H1 (cell line): Measurements from ENCODE around the gene PRKAR2B. TPM values are rescaled to one million over a fixed set of nuclear protein-coding genes. Genes with fewer than 3 reads are reported as not detected.

Experiments
- CTCF ChIA-PET: fragments of 300-600 bp; sonication (Branson Sonifier 250); formaldehyde crosslinking; loops from one replicate; lab custom pipeline; 2021; ENCODE audit not compliant: partially characterized antibody; lab: Charles Lee
- POLR2A ChIA-PET: fragments of 300-600 bp; sonication (Branson Sonifier 250); formaldehyde crosslinking; loops from one replicate; lab custom pipeline; 2021; ENCODE audit warnings: inconsistent platforms; ENCODE audit not compliant: partially characterized antibody; lab: Charles Lee
- DNase-seq, 2 experiments: peaks; one replicate each; pipeline versions ENCODE4 v3.0.0 to v3.0.0-alpha.2; 2010 to 2022; ENCODE audit warnings: low spot score in 2 of 2, low read depth in 1 of 2, mixed read lengths in 1 of 2
- FAIRE-seq: peaks from 2 replicates; lab custom pipeline; 2011; peaks lifted over from hg19 to GRCh38; lab: Jason Lieb, UNC
- H2AFZ ChIP-seq: 2 replicates; pipeline ENCODE4 v1.8.1; 2012; ENCODE audit warnings: low read length, inconsistent platforms
- H2AK5ac ChIP-seq: 2 replicates; pipeline ENCODE4 v1.6.1; 2013; ENCODE audit warnings: low read depth, low read length
- H2BK120ac ChIP-seq: replicated peaks from 2 replicates; pipeline ENCODE3; 2013; ENCODE audit warnings: low read depth, low read length, inconsistent platforms
- H2BK12ac ChIP-seq: 2 replicates; pipeline ENCODE4 v1.6.1; 2013; ENCODE audit warnings: low read depth, low read length
- H2BK15ac ChIP-seq: 2 replicates; pipeline ENCODE4 v1.6.1; 2013; ENCODE audit warnings: low read length
- H2BK20ac ChIP-seq: 2 replicates; pipeline ENCODE4 v1.6.1; 2013; ENCODE audit warnings: low read length
- H2BK5ac ChIP-seq: 2 replicates; pipeline ENCODE4 v1.6.1; 2013; ENCODE audit warnings: low read depth, low read length
- H3K14ac ChIP-seq: 2 replicates; pipeline ENCODE4 v1.6.1; 2013; ENCODE audit warnings: inconsistent platforms; ENCODE audit not compliant: insufficient read length
- H3K18ac ChIP-seq: 2 replicates; pipeline ENCODE4 v1.6.1; 2013; ENCODE audit warnings: low read length; ENCODE audit errors: extremely low read depth
- H3K23ac ChIP-seq: 2 replicates; pipeline ENCODE4 v1.6.1; 2013; ENCODE audit warnings: inconsistent platforms; ENCODE audit not compliant: insufficient read length
- H3K23me2 ChIP-seq: 2 replicates; pipeline ENCODE4 v1.6.1; 2013; ENCODE audit warnings: low read depth, low read length
- H3K27ac ChIP-seq: 2 replicates; pipeline ENCODE4 v1.6.1; 2011; ENCODE audit warnings: low read depth, low read length, inconsistent platforms
- H3K27me3 ChIP-seq, 4 experiments: replicated peaks in 1 of 4; 1 replicate in 1 of 4; 2 replicates in 3 of 4; pipeline versions ENCODE4 v1.6.1 to v1.8.1; 2011 to 2013; ENCODE audit warnings: low read length in 3 of 4, mild to moderate bottlenecking in 3 of 4, inconsistent platforms in 2 of 4, mixed read lengths in 2 of 4, moderate library complexity in 1 of 4; ENCODE audit not compliant: control insufficient read depth in 3 of 4, insufficient read depth in 3 of 4; ENCODE audit errors: extremely low read depth in 1 of 4
- H3K36me3 ChIP-seq, 4 experiments: 2 replicates each; pipeline versions ENCODE4 v1.6.1 to v1.8.1; 2011 to 2013; ENCODE audit warnings: mild to moderate bottlenecking in 4 of 4, low read length in 3 of 4, moderate library complexity in 2 of 4, control low read depth in 1 of 4, inconsistent platforms in 1 of 4; ENCODE audit not compliant: insufficient read depth in 4 of 4, control insufficient read depth in 2 of 4
- H3K4ac ChIP-seq: replicated peaks from 2 replicates; pipeline ENCODE3; 2013; ENCODE audit warnings: low read length, low read depth, mixed read lengths, inconsistent platforms; ENCODE audit not compliant: insufficient read length
- H3K4me1 ChIP-seq, 4 experiments: replicated peaks in 1 of 4; 1 replicate in 1 of 4; 2 replicates in 3 of 4; pipeline versions ENCODE4 v1.6.1 to v1.8.1; 2011 to 2013; ENCODE audit warnings: low read length in 3 of 4, inconsistent platforms in 2 of 4, mixed read lengths in 1 of 4; ENCODE audit not compliant: insufficient read depth in 4 of 4, control insufficient read depth in 3 of 4
- H3K4me2 ChIP-seq, 2 experiments: 2 replicates each; pipeline versions ENCODE4 v1.6.1 to v1.8.1; 2011 to 2013; ENCODE audit warnings: low read depth in 2 of 2, low read length in 2 of 2, control low read depth in 1 of 2, inconsistent platforms in 1 of 2, mild to moderate bottlenecking in 1 of 2; ENCODE audit not compliant: insufficient read depth in 1 of 2
- H3K4me3 ChIP-seq, 4 experiments: fragments of 200-600, 300-600 bp in 1 of 4; sonication (generic), shearing (Covaris generic), sonication (Bioruptor Twin) in 1 of 4; 2 replicates each; pipeline versions ENCODE4 v1.5.1 to v1.8.1; 2011 to 2016; ENCODE audit warnings: low read length in 4 of 4, low read depth in 3 of 4, control low read depth in 2 of 4, inconsistent platforms in 2 of 4, mild to moderate bottlenecking in 2 of 4, mixed read lengths in 1 of 4, moderate library complexity in 1 of 4; ENCODE audit not compliant: insufficient read depth in 2 of 4; ENCODE audit errors: extremely low read depth in 1 of 4
- H3K56ac ChIP-seq: replicated peaks from 2 replicates; pipeline ENCODE3; 2013; ENCODE audit warnings: low read depth, mild to moderate bottlenecking, mixed read lengths, low read length, inconsistent platforms; ENCODE audit not compliant: insufficient read length
- H3K79me1 ChIP-seq: 2 replicates; pipeline ENCODE4 v1.6.1; 2013; ENCODE audit warnings: low read depth, low read length, control low read depth
- H3K79me2 ChIP-seq, 2 experiments: 2 replicates each; pipeline versions ENCODE4 v1.6.1 to v1.8.1; 2012 to 2013; ENCODE audit warnings: low read length in 2 of 2, mild to moderate bottlenecking in 2 of 2, inconsistent platforms in 1 of 2; ENCODE audit not compliant: insufficient read depth in 2 of 2, control insufficient read depth in 1 of 2
- H3K9ac ChIP-seq, 4 experiments: replicated peaks in 1 of 4; 1 replicate in 1 of 4; 2 replicates in 3 of 4; pipeline versions ENCODE4 v1.6.1 to v1.8.1; 2011 to 2013; ENCODE audit warnings: low read depth in 3 of 4, low read length in 3 of 4, control low read depth in 2 of 4, mild to moderate bottlenecking in 2 of 4, moderate library complexity in 2 of 4, inconsistent platforms in 1 of 4; ENCODE audit errors: extremely low read depth in 1 of 4
- H3K9me3 ChIP-seq, 2 experiments: 2 replicates each; pipeline versions ENCODE4 v1.6.1 to v1.8.1; 2012 to 2013; ENCODE audit warnings: mild to moderate bottlenecking in 2 of 2, moderate library complexity in 2 of 2, control low read depth in 1 of 2, inconsistent platforms in 1 of 2, low read depth in 1 of 2, low read length in 1 of 2, mixed read lengths in 1 of 2; ENCODE audit not compliant: insufficient read depth in 2 of 2
- H4K20me1 ChIP-seq, 2 experiments: replicated peaks in 1 of 2; 2 replicates each; pipeline versions ENCODE3 to v1.8.1; 2011 to 2013; ENCODE audit warnings: inconsistent platforms in 2 of 2, low read length in 2 of 2, mild to moderate bottlenecking in 1 of 2; ENCODE audit not compliant: insufficient read depth in 2 of 2, control insufficient read depth in 1 of 2
- H4K5ac ChIP-seq: 2 replicates; pipeline ENCODE4 v1.6.1; 2013; ENCODE audit warnings: low read length, low read depth, mixed read lengths, inconsistent platforms; ENCODE audit not compliant: insufficient read length
- H4K8ac ChIP-seq: 2 replicates; pipeline ENCODE4 v1.8.0; 2013; ENCODE audit warnings: mild to moderate bottlenecking, moderate library complexity, low read length, inconsistent platforms; ENCODE audit not compliant: insufficient read depth; ENCODE audit errors: extremely low read depth
- H4K91ac ChIP-seq: replicated peaks from 2 replicates; pipeline ENCODE3; 2013; ENCODE audit warnings: low read length, mixed read lengths, inconsistent platforms; ENCODE audit not compliant: insufficient read length
- GTF2F1 ChIP-seq: IDR thresholded peaks from 2 replicates; pipeline ENCODE4 v1.6.1; 2012; ENCODE audit warnings: low read depth, low read length, improper control_type of control experiment, borderline replicate concordance
- JUND ChIP-seq: IDR thresholded peaks from 2 replicates; pipeline ENCODE4 v1.6.1; 2011; ENCODE audit warnings: mild to moderate bottlenecking, improper control_type of control experiment, low read length
- POLR2A ChIP-seq, 2 experiments: IDR thresholded peaks; 1 replicate in 1 of 2; 2 replicates in 1 of 2; pipeline ENCODE4 v1.6.1; 2011; ENCODE audit warnings: low read depth in 2 of 2, low read length in 2 of 2, mild to moderate bottlenecking in 2 of 2; ENCODE audit errors: control extremely low read depth in 1 of 2
- RAD21 ChIP-seq, 2 experiments: IDR thresholded peaks in 1 of 2; conservative IDR thresholded peaks in 1 of 2; 2 replicates each; pipeline ENCODE4 v1.6.1; 2011; ENCODE audit warnings: low read depth in 2 of 2, low read length in 2 of 2, improper control_type of control experiment in 1 of 2, inconsistent platforms in 1 of 2, mild to moderate bottlenecking in 1 of 2, moderate library complexity in 1 of 2
- TCF12 ChIP-seq: IDR thresholded peaks from 2 replicates; pipeline ENCODE4 v1.6.1; 2011; ENCODE audit warnings: low read depth, mild to moderate bottlenecking, low read length
- WGBS, 2 experiments: shearing (Covaris generic) in 1 of 2; methylation state at CpG; one replicate each; pipeline versions ENCODE4 v1.1.6 to v1.1.7; 2013 to 2015; ENCODE audit warnings: low lambda C conversion rate in 2 of 2, mixed read lengths in 2 of 2, inconsistent platforms in 1 of 2, low coverage in 1 of 2, missing lambda C conversion rate in 1 of 2; ENCODE audit not compliant: insufficient replicate concordance in 2 of 2, insufficient coverage in 1 of 2, insufficient read length in 1 of 2; ENCODE audit errors: extremely low coverage in 1 of 2, missing lambda C conversion rate in 1 of 2; 5-methylcytosine and 5-hydroxymethylcytosine counted together
- polyA plus RNA-seq, 7 experiments: library from polyadenylated mRNA; depleted of rRNA in 3 of 7; stranded (reverse) in 5 of 7; unstranded in 2 of 7; fragments of >200 nt in 5 of 7; fragments of 200-250 nt in 2 of 7; gene quantifications; 1 replicate in 5 of 7; 2 replicates in 1 of 7; 4 replicates in 1 of 7; pipeline versions ENCODE4 v1.2.1 to v1.2.3, GENCODE V29; 2011 to 2013; ENCODE audit warnings: missing spikeins in 2 of 7, mixed read lengths in 2 of 7
- total RNA-seq: library from RNA; stranded (reverse); fragmentation: NEBNext Ultra II Directional; extraction: Animal tissue kit (Norgen Biotek cat#: 25700); gene quantifications from 2 replicates; pipeline ENCODE4 v1.2.1, GENCODE V29; 2021
- TF ChIP-seq, protein P1 (sequence below), 3 experiments: IDR thresholded peaks; 1 replicate in 2 of 3; 2 replicates in 1 of 3; pipeline versions ENCODE4 v1.5.1 to v1.6.1; 2011; ENCODE audit warnings: low read length in 3 of 3, mild to moderate bottlenecking in 3 of 3, inconsistent platforms in 2 of 3, low read depth in 1 of 3, moderate library complexity in 1 of 3; ENCODE audit not compliant: insufficient read depth in 1 of 3; ENCODE audit errors: control extremely low read depth in 1 of 3

The PRKAR2B gene
- total and polyA plus RNA-seq, 2 of the 8 experiments (the other 6 are each of a cell fraction or from before 2014, with no cell fraction given), result 10.4 to 37.0 TPM

DNA sequence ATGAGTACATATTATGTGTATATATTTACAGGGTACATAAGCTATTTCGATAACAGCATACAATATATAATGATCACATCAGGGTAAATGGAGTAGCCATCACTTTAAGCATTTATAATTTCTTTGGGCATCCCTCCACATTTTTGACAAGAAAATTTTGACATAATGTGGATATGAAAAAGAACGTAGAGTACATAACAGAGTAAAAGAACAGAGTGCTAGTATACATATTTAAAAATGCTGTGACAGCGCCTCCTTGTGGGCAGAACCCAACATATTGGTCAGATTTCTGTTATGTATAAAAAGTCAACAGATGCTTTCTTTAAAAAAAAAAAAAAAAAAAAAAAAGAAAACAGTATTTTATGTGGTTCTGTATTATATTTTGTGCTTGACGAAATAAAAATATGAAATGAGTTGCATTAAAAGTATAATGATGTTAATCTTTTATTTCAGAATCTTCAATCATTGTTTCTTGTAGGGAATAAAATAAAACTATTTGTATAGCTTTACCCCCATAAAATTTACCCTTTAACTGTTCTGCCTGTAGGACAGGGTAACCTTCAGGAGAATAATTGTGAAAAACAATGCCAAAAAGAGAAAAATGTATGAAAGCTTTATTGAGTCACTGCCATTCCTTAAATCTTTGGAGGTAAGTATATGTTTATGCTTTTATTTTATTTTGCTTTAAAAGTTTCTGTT, 106.0 kb downstream of the PRKAR2B start:
- Histone ChIP-seq H3K4me1 (peaks cover 0 to 3% (median under 1%) of the 10 kb centered on the region in 4 experiments; a peak in 2 of 7 replicates), H3K4me3 (no peak overlapping the region), H4K5ac (no peak overlapping the region), H3K56ac (no peak overlapping the region), H3K27ac (no peak overlapping the region), H3K27me3 (no peaks in the 10 kb centered on the region), H3K9me3 (no peaks in the 10 kb centered on the region), H2BK15ac (no peak overlapping the region), H2BK5ac (no peak overlapping the region), H3K79me1 (no peaks in the 10 kb centered on the region), H4K20me1 (no peaks in the 10 kb centered on the region), H2BK20ac (no peak overlapping the region), H2AK5ac (no peak overlapping the region), H2AFZ (no peak overlapping the region), H4K91ac (no peak overlapping the region), H3K23ac (no peak overlapping the region), H3K79me2 (no peaks in the 10 kb centered on the region), H3K9ac (no peak overlapping the region), H2BK12ac (no peak overlapping the region), H3K23me2 (no peaks in the 10 kb centered on the region), H3K36me3 (no peaks in the 10 kb centered on the region; a peak in 1 of 8 replicates), H2BK120ac (no peak overlapping the region), H3K4ac (no peak overlapping the region), H3K4me2 (no peak overlapping the region), H3K14ac (no peak overlapping the region), H4K8ac (no peak overlapping the region), H3K18ac (no peak overlapping the region)
- WGBS, 2 experiments, result 41% methylated on average over 4 of the region's 4 CpGs; no CpG with 5 or more reads in 1 of the 2 experiments
- no peak for FAIRE-seq
- POLR2A ChIA-PET, result interaction anchor here (0.8 kb wide), 1 partner anchor 18 kb away, joined by 3 read pairs; the partner anchor contains the start of gene HBP1
- peak in 1 of 2 experiments; percentile 71 for DNase-seq
- CTCF ChIA-PET, result interaction anchor here (0.6 to 11.7 kb wide), 30 partner anchors 11 to 974 kb away, joined by 3 to 162 read pairs (median 5); partner anchors contain the start of gene HBP1
- TF ChIP-seq, protein P1, sequence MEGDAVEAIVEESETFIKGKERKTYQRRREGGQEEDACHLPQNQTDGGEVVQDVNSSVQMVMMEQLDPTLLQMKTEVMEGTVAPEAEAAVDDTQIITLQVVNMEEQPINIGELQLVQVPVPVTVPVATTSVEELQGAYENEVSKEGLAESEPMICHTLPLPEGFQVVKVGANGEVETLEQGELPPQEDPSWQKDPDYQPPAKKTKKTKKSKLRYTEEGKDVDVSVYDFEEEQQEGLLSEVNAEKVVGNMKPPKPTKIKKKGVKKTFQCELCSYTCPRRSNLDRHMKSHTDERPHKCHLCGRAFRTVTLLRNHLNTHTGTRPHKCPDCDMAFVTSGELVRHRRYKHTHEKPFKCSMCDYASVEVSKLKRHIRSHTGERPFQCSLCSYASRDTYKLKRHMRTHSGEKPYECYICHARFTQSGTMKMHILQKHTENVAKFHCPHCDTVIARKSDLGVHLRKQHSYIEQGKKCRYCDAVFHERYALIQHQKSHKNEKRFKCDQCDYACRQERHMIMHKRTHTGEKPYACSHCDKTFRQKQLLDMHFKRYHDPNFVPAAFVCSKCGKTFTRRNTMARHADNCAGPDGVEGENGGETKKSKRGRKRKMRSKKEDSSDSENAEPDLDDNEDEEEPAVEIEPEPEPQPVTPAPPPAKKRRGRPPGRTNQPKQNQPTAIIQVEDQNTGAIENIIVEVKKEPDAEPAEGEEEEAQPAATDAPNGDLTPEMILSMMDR (IDR thresholded peaks at IDR 0.05; ENCODE audit: control extremely low read depth in 1 of 3, insufficient read depth in 1 of 3, low read depth in 1 of 3, low read length in 3 of 3), result peak in 2 of 3 experiments; percentile 36 to 51; a peak in 2 of 4 replicates
- TF ChIP-seq RAD21 (IDR thresholded peaks at IDR 0.05 in 1 of 2, conservative IDR thresholded peaks at IDR 0.05 in 1 of 2; ENCODE audit: low read depth in 2 of 2, low read length in 2 of 2) (peak; percentile 62 to 68), JUND (no peak), TCF12 (no peak), POLR2A (IDR thresholded peaks at IDR 0.05; ENCODE audit: control extremely low read depth in 1 of 2, low read depth in 2 of 2, low read length in 2 of 2) (no peak), GTF2F1 (no peak)
